CD4-positive, alpha-beta T cell treated with Interleukin-6 at 100 ng/mL for 8 hours (primary cell): ENCODE results near the gene CMIP.
"Not testable (repeated sequence)": the region's sequence is repeated elsewhere in the genome, so short reads cannot be mapped to it uniquely, and the experiment has no call there.

Source experiments
- DNase-seq: peaks from one replicate; pipeline ENCODE4 v3.0.0-alpha.2; 2020; ENCODE audit warnings: mixed read lengths, low spot score

CMIP gene

GRCh38 chr16:81686391-81687130 is 242.0 kb downstream of the CMIP start:
- no peak for DNase-seq

- no peak for DNase-seq
Observed at GRCh38 chr16:81687131-81687456, 242.5 kb downstream of the CMIP start.

- DNase-seq: no peak
Observed at GRCh38 chr16:81688182-81688581, 243.6 kb downstream of the CMIP start.

- not testable (repeated sequence) for DNase-seq
Observed at GRCh38 chr16:81688839-81689238, 244.2 kb downstream of the CMIP start.

GRCh38 chr16:81692021-81692420 is 247.4 kb downstream of the CMIP start:
- DNase-seq: no peak

GRCh38 chr16:81692571-81692970 is 248.0 kb downstream of the CMIP start:
- DNase-seq: no peak

- DNase-seq: no peak
Observed at GRCh38 chr16:81693041-81693743, 248.6 kb downstream of the CMIP start.

GRCh38 chr16:81693744-81694303 is 249.2 kb downstream of the CMIP start:
- no peak for DNase-seq

- DNase-seq: no peak
Observed at GRCh38 chr16:81694494-81695280, 250.1 kb downstream of the CMIP start.

GRCh38 chr16:81695321-81696165 is 250.9 kb downstream of the CMIP start:
- DNase-seq: no peak

- DNase-seq: no peak
Observed at GRCh38 chr16:81696166-81696960, 251.8 kb downstream of the CMIP start.

- peak; percentile 51 for DNase-seq
Observed at GRCh38 chr16:81696961-81697615, 252.5 kb downstream of the CMIP start.

- no peak for DNase-seq
Observed at GRCh38 chr16:81697616-81698309, 253.2 kb downstream of the CMIP start.

- DNase-seq: no peak
Observed at GRCh38 chr16:81698310-81698641, 253.7 kb downstream of the CMIP start.

GRCh38 chr16:81699596-81699995 is 255.0 kb downstream of the CMIP start:
- no peak for DNase-seq

GRCh38 chr16:81700071-81700779 is 255.6 kb downstream of the CMIP start:
- no peak for DNase-seq

- no peak for DNase-seq
Observed at GRCh38 chr16:81700780-81701165, 256.2 kb downstream of the CMIP start.

GRCh38 chr16:81701296-81701970 is 256.8 kb downstream of the CMIP start:
- no peak for DNase-seq

- no peak for DNase-seq
Observed at GRCh38 chr16:81702506-81702905, 257.9 kb downstream of the CMIP start.
